Neural progenitor cell (in vitro differentiated cells): ENCODE data around the gene FBXO15.

ENCODE experiments used
- EZH2 ChIP-seq: fragments of 200-600 bp; sonication (generic); IDR thresholded peaks from 2 replicates; pipeline ENCODE4 v1.6.1; 2017; ENCODE audit warnings: antibody characterized with exemption, mild to moderate bottlenecking, moderate library complexity
- EZH2phosphoT487 ChIP-seq: fragments of 200-600 bp; sonication (generic); IDR thresholded peaks from 2 replicates; pipeline ENCODE4 v1.6.1; 2017; ENCODE audit warnings: antibody characterized with exemption

GRCh38 chr18:74124642-74125041 is 23.0 kb downstream of the FBXO15 start:
- TF ChIP-seq EZH2phosphoT487 (no peak), EZH2 (no peak)
